Hepatocyte (in vitro differentiated cells): Measurements from ENCODE around the gene CHST3. TPM values are rescaled to one million over a fixed set of nuclear protein-coding genes. Genes with fewer than 3 reads are reported as not detected.

Experiments
- DNase-seq: peaks from one replicate; pipeline ENCODE4 v3.0.0-alpha.2; 2016; ENCODE audit warnings: low spot score
- H2AFZ ChIP-seq: fragments of 200-600 bp; sonication (generic); 2 replicates; pipeline ENCODE4 v1.6.0; 2016; ENCODE audit warnings: antibody characterized with exemption, mild to moderate bottlenecking
- H3K27ac ChIP-seq: fragments of 200-600 bp; sonication (generic); 2 replicates; pipeline ENCODE4 v1.5.1; 2016; ENCODE audit warnings: mild to moderate bottlenecking
- H3K27me3 ChIP-seq: fragments of 200-600 bp; sonication (generic); 2 replicates; pipeline ENCODE4 v1.6.1; 2016
- H3K36me3 ChIP-seq: fragments of 200-600 bp; sonication (generic); replicated peaks from 2 replicates; pipeline ENCODE4 v1.5.1; 2016; ENCODE audit warnings: low read depth; ENCODE audit not compliant: insufficient read depth
- H3K4me1 ChIP-seq: fragments of 200-600 bp; sonication (generic); 2 replicates; pipeline ENCODE4 v1.5.1; 2016; ENCODE audit warnings: mild to moderate bottlenecking, moderate library complexity; ENCODE audit not compliant: insufficient read depth
- H3K4me2 ChIP-seq: fragments of 200-600 bp; sonication (generic); 2 replicates; pipeline ENCODE4 v1.6.0; 2016
- H3K4me3 ChIP-seq: fragments of 200-600 bp; sonication (generic); 2 replicates; pipeline ENCODE4 v1.5.1; 2016; ENCODE audit warnings: mild to moderate bottlenecking
- H3K79me2 ChIP-seq: fragments of 200-600 bp; sonication (generic); 2 replicates; pipeline ENCODE4 v1.6.0; 2017; ENCODE audit warnings: mild to moderate bottlenecking
- H3K9me2 ChIP-seq: fragments of 200-600 bp; sonication (generic); replicated peaks from 2 replicates; pipeline ENCODE4 v1.6.0; 2017; ENCODE audit warnings: mild to moderate bottlenecking; ENCODE audit not compliant: insufficient read depth
- H3K9me3 ChIP-seq: fragments of 200-600 bp; sonication (generic); 2 replicates; pipeline ENCODE4 v1.5.1; 2016; ENCODE audit warnings: low read depth, mild to moderate bottlenecking
- H4K20me1 ChIP-seq: fragments of 200-600 bp; sonication (generic); 2 replicates; pipeline ENCODE4 v1.6.0; 2016; ENCODE audit warnings: mild to moderate bottlenecking; ENCODE audit not compliant: insufficient read depth, poor library complexity, severe bottlenecking
- CTCF ChIP-seq: fragments of 200-600 bp; sonication (generic); IDR thresholded peaks from 2 replicates; pipeline ENCODE4 v1.5.1; 2016; ENCODE audit warnings: antibody characterized with exemption, mild to moderate bottlenecking; ENCODE audit not compliant: poor library complexity
- EZH2 ChIP-seq: fragments of 200-600 bp; sonication (generic); IDR thresholded peaks from 2 replicates; pipeline ENCODE4 v1.6.1; 2016; ENCODE audit warnings: antibody characterized with exemption, mild to moderate bottlenecking, borderline replicate concordance
- EZH2phosphoT487 ChIP-seq: fragments of 200-600 bp; sonication (generic); IDR thresholded peaks from one replicate; pipeline ENCODE4 v1.6.1; 2018; ENCODE audit warnings: antibody characterized with exemption, mild to moderate bottlenecking, low read depth, moderate library complexity; ENCODE audit not compliant: unreplicated experiment, severe bottlenecking
- WGBS: methylation state at CpG from one replicate; pipeline ENCODE4 v1.1.6; 2016; ENCODE audit warnings: low lambda C conversion rate; ENCODE audit errors: missing lambda C conversion rate; 5-methylcytosine and 5-hydroxymethylcytosine counted together
- polyA plus RNA-seq: library from polyadenylated mRNA; unstranded; fragments of >200 nt; fragmentation: Nextera tagmentation; extraction: Ambion mirVana; gene quantifications from 2 replicates; pipeline ENCODE4 v1.2.1, GENCODE V29; 2016
- total RNA-seq: library from RNA; depleted of rRNA; stranded (reverse); fragments of >200 nt; gene quantifications from 2 replicates; pipeline ENCODE4 v1.2.3, GENCODE V29; 2014

CHST3 gene
- total and polyA plus RNA-seq, 2 experiments from 2014 or later: 6.8 to 14.1 TPM

- Histone ChIP-seq H3K9me3 (no peaks in the 10 kb centered on the region), H2AFZ (no peak overlapping the region), H3K27me3 (no peaks in the 10 kb centered on the region), H3K4me1 (peaks cover 22% of the 10 kb centered on the region), H3K79me2 (peaks cover 24% of the 10 kb centered on the region), H4K20me1 (peaks cover 7% of the 10 kb centered on the region), H3K9me2 (no peaks in the 10 kb centered on the region), H3K36me3 (no peaks in the 10 kb centered on the region), H3K4me3 (no peak overlapping the region), H3K27ac (no peak overlapping the region), H3K4me2 (no peak overlapping the region)
- DNase-seq: no peak
- WGBS: 96% methylated on average over 7 of the region's 10 CpGs
- TF ChIP-seq EZH2phosphoT487: no peak
Observed at GRCh38 chr10:71961831-71962230, 2.4 kb upstream of the CHST3 start.

GRCh38 chr10:71962901-71963300, 1.3 kb upstream of the CHST3 start:
- 83% methylated on average over 6 of the region's 6 CpGs for WGBS
- peak overlapping the region; percentile 94 for H3K27ac ChIP-seq
- H3K4me2 ChIP-seq: peak overlapping the region; percentile 97
- H2AFZ ChIP-seq: no peak overlapping the region
- no peak for TF ChIP-seq CTCF
- H3K4me3 ChIP-seq: no peak overlapping the region
- no peak for DNase-seq
- H3K79me2 ChIP-seq: peaks cover 34% of the 10 kb centered on the region
- H3K9me2 ChIP-seq: no peaks in the 10 kb centered on the region
- H3K36me3 ChIP-seq: no peaks in the 10 kb centered on the region
- peaks cover 18% of the 10 kb centered on the region for H3K4me1 ChIP-seq
- no peaks in the 10 kb centered on the region for H3K27me3 ChIP-seq
- peaks cover 7% of the 10 kb centered on the region for H4K20me1 ChIP-seq
- H3K9me3 ChIP-seq: no peaks in the 10 kb centered on the region

- Histone ChIP-seq H3K27me3 (no peaks in the 10 kb centered on the region), H3K4me3 (peak overlapping the region; percentile 94), H3K79me2 (peaks cover 40% of the 10 kb centered on the region), H3K27ac (peak overlapping the region; percentile 94), H3K36me3 (no peaks in the 10 kb centered on the region), H2AFZ (peak overlapping the region; percentile 57), H3K9me2 (no peaks in the 10 kb centered on the region), H3K4me1 (peaks cover 23% of the 10 kb centered on the region), H3K4me2 (peak overlapping the region; percentile 97), H4K20me1 (peaks cover 7% of the 10 kb centered on the region), H3K9me3 (no peaks in the 10 kb centered on the region)
- no peak for DNase-seq
- WGBS: 36% methylated on average over 39 of the region's 42 CpGs
- TF ChIP-seq EZH2 (no peak), EZH2phosphoT487 (no peak), CTCF (no peak)
Observed at GRCh38 chr10:71963351-71964097, 671 bp upstream of the CHST3 start.

- 2% methylated on average over 48 of the region's 48 CpGs for WGBS
- no peaks in the 10 kb centered on the region for H3K9me3 ChIP-seq
- H3K4me2 ChIP-seq: peak overlapping the region; percentile 97
- peaks cover 31% of the 10 kb centered on the region for H3K4me1 ChIP-seq
- peak overlapping the region; percentile 94 for H3K4me3 ChIP-seq
- H3K36me3 ChIP-seq: no peaks in the 10 kb centered on the region
- no peaks in the 10 kb centered on the region for H3K9me2 ChIP-seq
- no peaks in the 10 kb centered on the region for H3K27me3 ChIP-seq
- H3K79me2 ChIP-seq: peaks cover 55% of the 10 kb centered on the region
- H3K27ac ChIP-seq: peak overlapping the region; percentile 94
- peaks cover 13% of the 10 kb centered on the region for H4K20me1 ChIP-seq
- no peak for TF ChIP-seq EZH2phosphoT487
- TF ChIP-seq CTCF: no peak
- no peak for TF ChIP-seq EZH2
- peak overlapping the region; percentile 57 for H2AFZ ChIP-seq
- peak; percentile 79 for DNase-seq
Observed at GRCh38 chr10:71964743-71965515, 734 bp downstream of the CHST3 start.
